Stimulated activated memory B cell treated with anti-CD40 and anti-IgM and Interleukin-4, amounts not matched to agents 10 μg/mL and 1 μg/mL and 100 μg/mL, for 72 hours (primary cell): ENCODE data around the gene PMEPA1.

Source experiments
- ATAC-seq: fragments of 150-1000 bp; cut with Tn5 transposase; 2 replicates; pipeline ENCODE4 v1.10.0; 2021
- H3K27ac Mint-ChIP-seq: one replicate; pipeline ENCODE4 v1.8.0; 2022; ENCODE audit warnings: mild to moderate bottlenecking, mixed read lengths
- H3K27me3 Mint-ChIP-seq: one replicate; pipeline ENCODE4 v1.8.0; 2022; ENCODE audit warnings: mixed read lengths
- H3K36me3 Mint-ChIP-seq: one replicate; pipeline ENCODE4 v1.8.0; 2022; ENCODE audit warnings: mixed read lengths
- H3K4me1 Mint-ChIP-seq: one replicate; pipeline ENCODE4 v1.8.0; 2022; ENCODE audit warnings: mixed read lengths
- H3K4me3 Mint-ChIP-seq: one replicate; pipeline ENCODE4 v1.8.0; 2022; ENCODE audit warnings: mild to moderate bottlenecking, moderate library complexity, mixed read lengths
- H3K9me3 Mint-ChIP-seq: one replicate; pipeline ENCODE4 v1.8.0; 2022; ENCODE audit warnings: mixed read lengths

Gene PMEPA1

DNA sequence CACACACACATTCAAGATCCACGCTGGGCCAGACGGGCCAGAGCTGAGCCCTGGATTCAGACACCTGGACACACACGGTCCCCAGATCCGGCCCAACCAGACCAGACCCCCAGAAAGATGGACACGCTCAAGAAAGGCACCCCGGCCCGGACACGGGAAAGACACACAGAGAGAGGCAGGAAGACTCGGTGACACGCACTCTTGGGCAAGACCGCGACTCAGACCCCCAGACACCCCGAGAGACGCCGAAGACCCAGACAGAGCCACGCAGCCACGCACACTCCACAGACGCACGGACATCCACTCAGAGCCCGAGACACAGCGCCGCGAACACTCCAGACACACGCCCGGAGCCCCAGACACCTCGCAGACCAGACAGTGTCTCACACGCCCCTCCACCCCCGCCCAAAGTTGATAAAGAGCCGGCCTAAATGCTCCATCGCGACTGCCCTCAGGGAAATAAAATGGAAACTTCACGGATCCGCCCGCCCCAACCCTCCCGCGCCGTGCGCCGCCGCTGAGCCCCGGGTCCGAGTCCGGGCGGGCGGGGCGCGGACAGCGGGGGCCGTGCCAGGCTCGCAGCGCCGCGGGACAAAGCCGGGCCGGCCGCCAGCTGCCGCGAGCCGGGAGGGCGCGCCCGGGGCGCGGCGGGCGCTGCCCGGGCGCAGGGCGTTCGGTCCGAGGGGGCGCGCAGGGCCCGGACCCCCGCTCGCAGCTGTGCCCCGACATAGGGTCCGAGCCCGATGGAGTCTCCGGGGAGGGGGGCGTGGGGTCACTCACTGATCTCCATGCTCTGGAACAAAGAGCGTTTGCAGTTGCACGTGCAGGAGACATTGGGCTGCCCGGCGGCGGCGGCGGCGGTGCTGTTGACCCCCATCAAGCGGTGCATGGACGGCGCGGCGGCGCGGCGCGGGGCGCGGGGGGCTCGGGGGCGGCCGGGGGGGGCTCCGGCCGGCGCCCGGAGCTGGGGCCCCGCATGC, 831 bp downstream of the PMEPA1 start:
- Mint-ChIP-seq H3K36me3 (no peaks in the 10 kb centered on the region), H3K27me3 (peaks cover 19% of the 10 kb centered on the region), H3K27ac (peak overlapping the region; percentile 96), H3K4me1 (peaks cover 69% of the 10 kb centered on the region), H3K4me3 (peak overlapping the region; percentile 98), H3K9me3 (no peaks in the 10 kb centered on the region)
- ATAC-seq = peak; percentile 3

DNA sequence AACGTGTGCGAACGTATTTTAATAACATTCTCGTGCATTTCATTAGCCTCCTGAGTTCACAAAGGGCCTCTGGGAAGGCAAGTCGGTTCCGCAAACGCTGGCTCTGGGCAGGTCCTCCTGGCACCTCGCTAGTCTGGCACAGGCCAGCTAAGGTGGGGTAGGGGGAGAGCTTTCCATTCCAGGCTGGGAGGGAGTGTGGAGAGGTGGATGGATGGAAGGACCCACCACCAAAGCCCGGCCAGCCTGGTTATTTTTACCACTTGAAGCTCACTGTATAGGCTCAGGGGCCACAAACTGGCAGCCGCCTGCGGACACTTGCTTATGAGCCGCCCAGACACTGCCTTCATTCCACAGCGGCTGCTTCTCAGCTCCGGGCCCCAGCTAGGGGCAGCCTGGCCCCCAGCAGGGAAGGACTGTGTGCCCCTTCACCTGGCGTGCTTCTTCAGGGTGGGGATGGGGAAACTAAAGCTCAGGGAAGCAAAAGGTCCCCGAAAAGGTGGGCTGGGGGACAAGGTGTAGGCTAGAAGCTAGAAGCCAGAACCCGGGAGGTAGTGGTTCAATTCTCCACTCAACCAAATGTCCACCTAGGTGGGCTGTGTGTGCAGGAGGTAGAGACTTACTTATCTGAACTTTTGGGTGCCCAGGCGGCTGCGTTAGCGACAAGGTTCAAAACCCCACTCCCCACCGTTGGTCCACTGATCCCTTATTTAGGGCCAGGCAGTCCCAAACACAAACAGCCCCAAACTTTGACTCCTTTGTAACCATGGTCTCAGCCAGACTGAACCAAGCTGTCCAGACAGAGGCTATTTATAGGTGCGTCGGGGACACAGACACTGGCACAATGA, 1.7 kb downstream of the PMEPA1 start:
- H3K27ac Mint-ChIP-seq = peak overlapping the region; percentile 96
- H3K4me1 Mint-ChIP-seq = peaks cover 73% of the 10 kb centered on the region
- peaks cover 12% of the 10 kb centered on the region for H3K27me3 Mint-ChIP-seq
- peak overlapping the region; percentile 98 for H3K4me3 Mint-ChIP-seq
- H3K9me3 Mint-ChIP-seq = no peaks in the 10 kb centered on the region
- ATAC-seq = no peak
- no peaks in the 10 kb centered on the region for H3K36me3 Mint-ChIP-seq

DNA sequence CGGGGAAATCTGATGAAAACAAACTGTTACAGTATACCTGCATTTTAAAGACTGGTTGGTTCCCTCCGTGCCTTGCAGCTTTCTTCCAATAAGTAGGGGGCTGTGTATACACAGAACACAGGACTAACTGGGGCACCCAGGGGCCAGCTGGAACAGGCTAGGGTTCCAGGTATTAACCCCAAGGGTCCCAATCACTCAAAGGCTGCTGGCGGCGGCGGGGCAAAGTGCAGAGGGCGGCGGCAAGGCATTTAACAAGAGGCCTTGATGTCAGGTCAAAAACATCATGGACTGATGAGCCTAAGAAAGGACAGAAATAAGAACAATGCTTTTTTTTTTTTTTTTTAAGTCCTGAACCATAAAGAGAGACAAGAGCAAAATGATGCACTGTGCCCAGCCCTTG, 2.5 kb downstream of the PMEPA1 start:
- Mint-ChIP-seq H3K4me1 (peaks cover 78% of the 10 kb centered on the region), H3K36me3 (no peaks in the 10 kb centered on the region), H3K9me3 (no peaks in the 10 kb centered on the region), H3K27ac (peak overlapping the region; percentile 96), H3K4me3 (peak overlapping the region; percentile 98), H3K27me3 (peaks cover 4% of the 10 kb centered on the region)
- ATAC-seq = no peak

DNA sequence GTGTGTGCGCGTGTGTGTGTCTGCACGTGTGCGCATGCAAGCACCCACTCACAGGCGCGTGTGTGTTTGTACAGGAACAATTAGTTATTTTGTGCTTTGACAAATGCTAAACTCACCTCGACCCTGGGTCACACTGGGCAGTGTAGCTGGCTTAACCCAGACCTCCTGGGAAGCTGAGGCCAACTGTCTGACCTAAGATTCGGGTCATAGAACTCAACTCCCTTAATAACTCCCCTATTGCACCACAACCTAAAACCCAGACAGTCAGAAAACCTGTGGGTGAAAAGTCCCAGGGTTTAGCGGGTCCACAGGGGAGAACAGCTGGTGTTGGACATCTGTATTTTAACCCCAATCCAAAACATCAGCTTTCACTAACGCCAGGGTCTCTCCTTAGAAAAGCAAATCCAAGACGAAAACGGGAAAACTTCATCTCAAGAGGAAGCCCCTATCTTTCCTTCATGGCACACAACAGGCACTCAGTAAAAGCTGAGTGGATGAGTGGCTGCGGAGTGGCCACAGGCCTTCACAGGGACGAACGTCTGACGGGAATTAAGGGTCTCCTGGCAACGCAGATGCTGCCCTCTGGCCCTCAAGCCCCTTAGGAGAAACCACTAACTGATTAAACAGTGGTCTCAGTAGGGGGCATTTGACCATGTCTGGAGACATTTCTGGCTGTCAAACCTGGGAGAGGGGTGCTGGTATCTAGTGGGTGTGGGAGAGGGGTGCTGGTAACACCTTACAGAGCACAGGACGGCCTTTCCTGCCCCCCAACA, 4.5 kb downstream of the PMEPA1 start:
- H3K27me3 Mint-ChIP-seq = no peaks in the 10 kb centered on the region
- H3K9me3 Mint-ChIP-seq = no peaks in the 10 kb centered on the region
- no peaks in the 10 kb centered on the region for H3K36me3 Mint-ChIP-seq
- peak overlapping the region; percentile 35 for H3K27ac Mint-ChIP-seq
- no peak for ATAC-seq
- peaks cover 86% of the 10 kb centered on the region for H3K4me1 Mint-ChIP-seq
- no peak overlapping the region for H3K4me3 Mint-ChIP-seq

DNA sequence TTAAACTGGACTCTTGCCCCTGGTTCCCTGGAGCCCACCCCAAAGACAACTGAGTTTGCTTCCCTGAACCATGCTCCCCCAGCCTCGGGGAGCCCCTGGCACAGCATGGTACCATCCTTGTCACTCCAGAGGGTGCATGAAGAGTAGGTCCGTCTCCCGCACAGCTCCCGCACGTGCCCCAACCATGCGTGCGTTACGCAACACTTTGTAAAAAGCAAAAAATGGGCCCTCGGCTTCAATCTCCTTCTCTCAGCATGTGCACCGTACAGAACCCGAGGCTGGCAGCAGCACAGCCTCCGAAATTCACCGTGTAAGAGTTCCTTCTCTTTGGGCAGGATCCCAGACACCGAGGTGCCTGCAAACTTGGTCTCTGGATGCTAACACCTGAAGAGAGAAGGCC, 5.6 kb downstream of the PMEPA1 start:
- H3K36me3 Mint-ChIP-seq = no peaks in the 10 kb centered on the region
- no peak for ATAC-seq
- peak overlapping the region; percentile 13 for H3K27ac Mint-ChIP-seq
- no peaks in the 10 kb centered on the region for H3K27me3 Mint-ChIP-seq
- no peak overlapping the region for H3K4me3 Mint-ChIP-seq
- H3K9me3 Mint-ChIP-seq = no peaks in the 10 kb centered on the region
- peaks cover 95% of the 10 kb centered on the region for H3K4me1 Mint-ChIP-seq

DNA sequence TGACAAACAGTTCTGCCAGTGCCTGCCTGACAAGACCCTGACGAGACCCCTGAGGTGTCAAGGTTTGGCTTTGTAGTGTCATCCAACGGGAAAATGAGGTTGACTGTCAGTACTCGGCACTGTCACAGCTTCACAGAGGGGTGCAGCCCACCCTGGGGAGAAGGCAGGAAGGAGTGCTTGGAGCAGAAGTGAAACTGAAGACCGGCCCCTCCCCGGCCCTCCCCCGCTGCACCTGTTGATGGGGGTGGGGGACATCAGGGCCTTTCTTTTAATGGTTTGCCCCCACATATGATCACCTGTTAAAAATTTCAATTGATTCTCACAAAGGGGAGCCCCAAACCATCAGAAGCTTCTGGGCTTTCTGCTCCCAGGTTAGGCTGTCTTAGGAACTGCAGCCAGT, 6.8 kb downstream of the PMEPA1 start:
- H3K36me3 Mint-ChIP-seq = no peaks in the 10 kb centered on the region
- H3K9me3 Mint-ChIP-seq = no peaks in the 10 kb centered on the region
- peak; percentile 73 for ATAC-seq
- H3K4me1 Mint-ChIP-seq = peaks cover 98% of the 10 kb centered on the region
- peak overlapping the region; percentile 50 for H3K4me3 Mint-ChIP-seq
- peak overlapping the region; percentile 60 for H3K27ac Mint-ChIP-seq
- no peaks in the 10 kb centered on the region for H3K27me3 Mint-ChIP-seq

DNA sequence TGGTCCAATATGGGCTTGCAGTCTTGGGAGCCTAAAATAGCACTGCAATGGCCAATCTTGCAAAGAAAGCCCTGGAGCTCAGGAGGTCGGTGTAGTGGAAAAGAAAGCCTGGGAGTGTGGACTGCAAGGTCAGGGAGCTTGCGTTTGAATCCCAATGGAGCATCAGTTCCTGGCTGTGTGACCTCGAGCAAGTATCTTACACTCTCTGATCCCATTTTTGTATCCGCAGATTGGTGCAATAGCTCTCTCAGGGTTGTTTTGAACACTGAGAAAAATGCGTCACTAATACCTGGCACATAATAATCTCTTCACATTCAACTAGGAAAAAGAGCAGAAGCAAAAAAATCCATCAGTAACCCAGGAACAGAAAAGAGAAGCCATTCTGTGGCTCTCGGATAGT, 7.3 kb downstream of the PMEPA1 start:
- H3K9me3 Mint-ChIP-seq = no peaks in the 10 kb centered on the region
- H3K36me3 Mint-ChIP-seq = no peaks in the 10 kb centered on the region
- H3K4me1 Mint-ChIP-seq = peaks cover 98% of the 10 kb centered on the region
- H3K27ac Mint-ChIP-seq = peak overlapping the region; percentile 60
- H3K27me3 Mint-ChIP-seq = no peaks in the 10 kb centered on the region
- H3K4me3 Mint-ChIP-seq = peak overlapping the region; percentile 50
- no peak for ATAC-seq

DNA sequence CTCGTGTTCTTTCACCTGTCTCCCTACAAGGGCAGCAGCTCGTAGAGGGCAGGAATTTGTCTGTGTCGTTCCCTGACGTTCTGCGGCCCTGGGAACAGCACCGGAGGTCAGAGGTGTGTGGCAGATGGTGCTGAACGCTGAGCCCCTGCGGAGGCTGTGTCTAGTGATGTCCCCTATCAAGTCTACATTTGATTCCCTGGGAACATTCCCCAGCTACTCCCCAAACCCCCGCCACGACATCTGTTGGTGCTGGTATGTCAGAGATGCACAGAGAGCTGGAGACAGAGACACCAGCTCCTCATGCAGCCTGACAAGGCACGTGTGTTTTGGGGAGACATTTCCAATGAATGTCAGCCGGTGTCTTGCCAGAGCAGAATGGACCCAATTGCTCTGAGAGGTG, 7.7 kb downstream of the PMEPA1 start:
- H3K4me1 Mint-ChIP-seq = peaks cover 98% of the 10 kb centered on the region
- H3K36me3 Mint-ChIP-seq = no peaks in the 10 kb centered on the region
- ATAC-seq = no peak
- no peaks in the 10 kb centered on the region for H3K27me3 Mint-ChIP-seq
- H3K27ac Mint-ChIP-seq = peak overlapping the region; percentile 30
- no peaks in the 10 kb centered on the region for H3K9me3 Mint-ChIP-seq
- H3K4me3 Mint-ChIP-seq = peak overlapping the region; percentile 50

DNA sequence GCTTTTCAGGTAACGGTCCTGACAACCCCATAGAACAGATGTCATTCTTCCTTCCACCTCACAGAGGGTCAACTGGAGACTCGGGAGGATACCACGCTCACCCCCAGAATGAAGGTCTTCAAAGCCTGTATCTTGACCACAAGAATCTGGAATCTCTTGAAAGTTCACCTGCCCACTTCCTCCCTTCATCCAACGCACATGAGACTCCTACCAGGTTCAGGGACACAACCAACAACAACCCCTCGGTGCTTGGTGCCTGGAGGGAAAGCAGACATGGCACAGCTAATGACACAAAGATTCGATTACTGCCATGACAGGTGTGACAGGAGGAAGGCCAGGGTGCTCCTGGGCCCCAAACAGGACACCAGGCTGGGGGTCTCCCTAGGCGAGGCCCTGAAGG, 8.2 kb downstream of the PMEPA1 start:
- no peaks in the 10 kb centered on the region for H3K9me3 Mint-ChIP-seq
- ATAC-seq = no peak
- no peaks in the 10 kb centered on the region for H3K27me3 Mint-ChIP-seq
- H3K27ac Mint-ChIP-seq = peak overlapping the region; percentile 30
- H3K4me3 Mint-ChIP-seq = peak overlapping the region; percentile 19
- H3K4me1 Mint-ChIP-seq = peaks cover 97% of the 10 kb centered on the region
- H3K36me3 Mint-ChIP-seq = no peaks in the 10 kb centered on the region

DNA sequence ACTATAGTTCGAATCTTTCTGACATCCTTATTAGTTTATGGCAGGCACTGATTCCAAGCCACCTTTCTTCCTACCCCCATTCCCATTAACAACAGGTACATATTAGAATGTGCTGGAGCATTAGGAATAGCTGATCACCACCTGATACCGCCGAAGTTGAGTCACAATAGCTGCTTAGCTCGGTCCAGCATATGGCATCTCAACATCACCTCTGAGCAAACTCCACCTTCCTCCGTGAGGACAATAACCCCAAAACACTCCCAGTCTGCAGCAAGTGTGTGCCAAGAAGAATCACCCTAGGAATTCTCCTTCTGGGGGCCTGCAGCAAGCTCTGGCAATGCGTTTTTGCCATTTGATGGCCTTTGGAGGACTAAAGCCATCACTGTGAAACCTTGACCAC, 8.7 kb downstream of the PMEPA1 start:
- Mint-ChIP-seq H3K36me3 (no peaks in the 10 kb centered on the region), H3K9me3 (no peaks in the 10 kb centered on the region), H3K27me3 (no peaks in the 10 kb centered on the region), H3K4me1 (peaks cover 93% of the 10 kb centered on the region), H3K27ac (peak overlapping the region; percentile 30), H3K4me3 (no peak overlapping the region)
- no peak for ATAC-seq

DNA sequence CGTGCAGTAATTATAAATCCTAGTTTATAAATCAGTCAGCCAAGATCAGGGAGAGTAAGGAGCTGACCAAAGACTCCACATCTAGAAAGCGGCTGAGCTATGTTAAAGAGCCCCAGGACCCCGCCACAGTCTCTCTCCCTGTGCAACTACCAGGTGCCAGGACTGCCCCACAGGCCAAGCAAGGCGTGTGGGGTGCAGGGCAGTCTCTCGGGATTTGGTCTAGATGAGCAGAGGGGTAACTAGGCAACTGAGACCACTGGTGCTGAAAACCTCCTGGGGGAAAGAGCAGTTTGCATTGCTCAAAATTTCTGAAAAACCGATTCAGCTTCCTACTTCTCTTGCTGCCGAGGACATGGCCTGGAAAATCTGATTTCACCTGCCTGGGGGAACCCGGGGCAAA, 10.4 kb downstream of the PMEPA1 start:
- H3K4me3 Mint-ChIP-seq = peak overlapping the region; percentile 57
- H3K27ac Mint-ChIP-seq = peak overlapping the region; percentile 77
- no peaks in the 10 kb centered on the region for H3K9me3 Mint-ChIP-seq
- H3K36me3 Mint-ChIP-seq = no peaks in the 10 kb centered on the region
- H3K27me3 Mint-ChIP-seq = no peaks in the 10 kb centered on the region
- peaks cover 84% of the 10 kb centered on the region for H3K4me1 Mint-ChIP-seq
- ATAC-seq = peak; percentile 74

DNA sequence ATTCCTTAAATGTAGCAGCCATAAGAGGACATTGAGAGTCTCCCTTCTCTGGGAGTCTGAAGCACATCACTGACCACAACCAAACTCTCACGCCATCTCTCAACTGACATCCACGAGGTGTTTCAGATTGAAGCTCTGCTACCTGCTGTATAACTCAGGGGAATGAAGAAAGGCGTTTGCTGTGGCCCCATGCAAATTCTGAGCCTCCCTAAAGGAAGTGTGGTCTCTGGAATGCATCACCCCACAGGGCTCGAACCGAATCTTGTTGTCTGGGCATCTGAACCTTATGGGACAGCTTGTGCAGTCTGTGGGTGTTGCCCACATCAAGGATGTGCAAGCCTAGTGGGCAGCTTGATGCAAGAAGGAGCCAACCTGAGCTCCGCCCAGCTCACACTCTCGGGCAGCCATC, 10.9 kb downstream of the PMEPA1 start:
- Mint-ChIP-seq H3K27me3 (no peaks in the 10 kb centered on the region), H3K4me1 (peaks cover 84% of the 10 kb centered on the region), H3K9me3 (no peaks in the 10 kb centered on the region), H3K4me3 (peak overlapping the region; percentile 57), H3K27ac (peak overlapping the region; percentile 77), H3K36me3 (no peaks in the 10 kb centered on the region)
- peak; percentile 59 for ATAC-seq

DNA sequence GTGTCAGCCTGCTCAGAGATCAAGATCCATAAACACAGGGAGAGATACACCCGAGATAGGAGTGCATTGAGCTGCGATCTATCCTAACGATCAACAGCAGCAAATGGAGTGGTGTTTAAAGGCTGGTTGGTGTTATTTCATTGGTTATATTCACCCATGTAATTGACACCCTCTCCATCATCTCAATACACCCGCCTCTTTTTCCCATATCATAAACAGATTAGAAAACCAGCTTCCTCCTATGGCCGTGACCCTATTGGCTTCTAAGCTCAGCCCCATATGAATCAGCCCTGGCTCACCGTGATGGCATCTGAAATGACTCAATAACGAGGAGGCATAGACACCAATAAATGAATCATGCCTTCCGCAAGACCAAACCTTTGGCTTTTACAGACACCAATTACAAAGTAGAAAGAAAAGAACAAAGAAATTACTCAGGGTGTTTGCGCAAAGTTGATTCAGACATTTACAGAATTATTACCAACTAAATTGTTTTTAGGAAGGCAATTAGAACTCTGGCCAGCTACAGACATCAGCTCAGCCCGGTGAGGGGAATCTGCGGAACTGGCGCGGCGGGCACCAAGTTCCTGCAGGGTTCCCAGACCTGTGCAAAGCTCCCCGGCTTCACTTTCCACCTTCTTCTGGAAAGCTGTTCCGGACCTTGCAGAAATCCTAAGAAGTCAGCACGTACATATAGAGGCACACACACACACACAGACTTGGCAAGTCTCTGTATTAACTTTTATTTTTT, 11.5 kb downstream of the PMEPA1 start:
- H3K27ac Mint-ChIP-seq = peak overlapping the region; percentile 77
- H3K4me1 Mint-ChIP-seq = peaks cover 84% of the 10 kb centered on the region
- H3K36me3 Mint-ChIP-seq = no peaks in the 10 kb centered on the region
- no peaks in the 10 kb centered on the region for H3K27me3 Mint-ChIP-seq
- no peak overlapping the region for H3K4me3 Mint-ChIP-seq
- ATAC-seq = peak; percentile 72
- H3K9me3 Mint-ChIP-seq = no peaks in the 10 kb centered on the region

DNA sequence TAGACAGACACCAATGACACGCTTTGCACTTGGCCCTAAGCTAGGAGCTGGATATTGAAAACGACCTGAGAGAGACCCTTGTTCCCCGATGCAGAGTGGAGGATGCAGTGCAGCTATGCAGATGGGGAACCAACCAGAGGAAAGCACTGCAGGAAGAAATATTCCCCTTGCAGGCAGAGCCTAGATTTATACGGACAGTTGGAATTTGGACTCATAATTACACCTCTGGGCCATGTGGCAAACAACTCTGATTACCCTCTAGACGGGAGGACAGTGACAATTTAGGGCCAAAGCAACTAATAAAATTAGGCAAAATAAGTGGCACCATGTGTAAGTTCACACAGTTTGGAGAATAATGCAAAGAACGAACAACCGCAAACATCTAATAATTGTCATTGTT, 12.3 kb downstream of the PMEPA1 start:
- peak overlapping the region; percentile 77 for H3K27ac Mint-ChIP-seq
- no peaks in the 10 kb centered on the region for H3K27me3 Mint-ChIP-seq
- no peaks in the 10 kb centered on the region for H3K36me3 Mint-ChIP-seq
- no peak for ATAC-seq
- peaks cover 84% of the 10 kb centered on the region for H3K4me1 Mint-ChIP-seq
- H3K9me3 Mint-ChIP-seq = no peaks in the 10 kb centered on the region
- no peak overlapping the region for H3K4me3 Mint-ChIP-seq
